GM12878 (cell line): ENCODE measurements around the gene BMF. TPM values are rescaled to one million over a fixed set of nuclear protein-coding genes. Genes with fewer than 3 reads are reported as not detected.

Source experiments
- ESRRA ChIP-seq: IDR thresholded peaks from 2 replicates; pipeline ENCODE4 v1.6.1; 2012; ENCODE audit warnings: mild to moderate bottlenecking, low read length, improper control_type of control experiment
- POLR2A ChIP-seq: IDR thresholded peaks from 2 replicates; pipeline ENCODE4 v1.6.1; 2011; ENCODE audit warnings: low read depth, mild to moderate bottlenecking, low read length
- polyA plus RNA-seq, 11 experiments: library from polyadenylated mRNA; depleted of rRNA in 4 of 11; unstranded in 6 of 11; stranded (reverse) in 5 of 11; fragments of >200 nt; fragmentation: Nextera tagmentation in 4 of 11; fragmentation: Illumina TruSeq in 1 of 11; extraction: Ambion mirVana in 4 of 11; extraction: Trizol in 1 of 11; gene quantifications; 1 replicate in 1 of 11; 2 replicates in 10 of 11; pipeline versions ENCODE4 v1.2.1 to v1.2.3, GENCODE V29; 2011 to 2016; ENCODE audit warnings: inconsistent platforms in 2 of 11, missing spikeins in 2 of 11, low read depth in 1 of 11
- total RNA-seq, 4 experiments: library from RNA; depleted of rRNA in 3 of 4; stranded (reverse); fragments of >200 nt in 3 of 4; fragmentation: Illumina TruSeq in 1 of 4; extraction: Trizol in 1 of 4; gene quantifications; 2 replicates each; pipeline versions ENCODE4 v1.2.1 to v1.2.3, GENCODE V29; 2013 to 2021

Gene BMF
- total and polyA plus RNA-seq, 10 of the 15 experiments (the other 5 are each of a cell fraction or from before 2014, with no cell fraction given): 0.82 to 34.9 (median 16.9) TPM

GRCh38 chr15:40038275-40038637 is 70.4 kb downstream of the BMF start (continued):
- TF ChIP-seq POLR2A (no peak), ESRRA (no peak)

Other genes with a start within 250 kb of the BMF start
Only the 7 nearest of the 11 such genes appear.
- 0.11 and 0.16 TPM in 2 replicates for gene GPR176, start 188.6 kb downstream of the BMF start, total RNA-seq (2014; rRNA removed)
- gene GPR176, start 188.6 kb downstream of the BMF start, total RNA-seq (2014; rRNA removed; fragmentation: Illumina TruSeq; extraction: Trizol): 0.04 and 0.05 TPM in 2 replicates
- 0.19 and 0.21 TPM in 2 replicates for gene GPR176, start 188.6 kb downstream of the BMF start, total RNA-seq (2021)
- gene GPR176, start 188.6 kb downstream of the BMF start, polyA plus RNA-seq (2011; rRNA removed): 0.03 TPM in 1 of 2 replicates, not detected in the other
- 0.22 TPM in 1 of 2 replicates, not detected in the other for gene GPR176, start 188.6 kb downstream of the BMF start, polyA plus RNA-seq (2014; fragmentation: Illumina TruSeq; extraction: Trizol)
- gene GPR176, start 188.6 kb downstream of the BMF start, polyA plus RNA-seq (2014; fragmentation: Nextera tagmentation; extraction: Ambion mirVana): under 1 TPM in 1 of 2 experiments, not detected in 1; 0.02 TPM
- 0.18 TPM in 1 of 2 replicates, not detected in the other for gene GPR176, start 188.6 kb downstream of the BMF start, polyA plus RNA-seq (2014; rRNA removed)
- under 1 TPM in 1 of 2 experiments, not detected in 1; 0.33 TPM for gene GPR176, start 188.6 kb downstream of the BMF start, polyA plus RNA-seq (2016; fragmentation: Nextera tagmentation; extraction: Ambion mirVana)
- 25.0 and 26.9 TPM in 2 replicates for gene EIF2AK4, start 174.8 kb downstream of the BMF start, total RNA-seq (2014; rRNA removed)
- gene EIF2AK4, start 174.8 kb downstream of the BMF start, total RNA-seq (2014; rRNA removed; fragmentation: Illumina TruSeq; extraction: Trizol): 26.8 and 27.6 TPM in 2 replicates
- 23.2 and 23.4 TPM in 2 replicates for gene EIF2AK4, start 174.8 kb downstream of the BMF start, total RNA-seq (2021)
- 25.7 and 28.5 TPM in 2 replicates for gene EIF2AK4, start 174.8 kb downstream of the BMF start, polyA plus RNA-seq (2011; rRNA removed)
- 28.8 and 34.1 TPM in 2 replicates for gene EIF2AK4, start 174.8 kb downstream of the BMF start, polyA plus RNA-seq (2014; fragmentation: Illumina TruSeq; extraction: Trizol)
- gene EIF2AK4, start 174.8 kb downstream of the BMF start, polyA plus RNA-seq (2014; fragmentation: Nextera tagmentation; extraction: Ambion mirVana): 10 to 100 TPM; 14.0 to 33.2 TPM
- gene EIF2AK4, start 174.8 kb downstream of the BMF start, polyA plus RNA-seq (2014; rRNA removed): 21.0 and 26.2 TPM in 2 replicates
- 10 to 100 TPM; 31.3 to 33.9 TPM for gene EIF2AK4, start 174.8 kb downstream of the BMF start, polyA plus RNA-seq (2016; fragmentation: Nextera tagmentation; extraction: Ambion mirVana)
- 273 and 320 TPM in 2 replicates for gene SRP14, start 69.7 kb downstream of the BMF start, total RNA-seq (2014; rRNA removed)
- 181 and 189 TPM in 2 replicates for gene SRP14, start 69.7 kb downstream of the BMF start, total RNA-seq (2014; rRNA removed; fragmentation: Illumina TruSeq; extraction: Trizol)
- 141 TPM in 2 replicates for gene SRP14, start 69.7 kb downstream of the BMF start, total RNA-seq (2021)
- 431 and 589 TPM in 2 replicates for gene SRP14, start 69.7 kb downstream of the BMF start, polyA plus RNA-seq (2011; rRNA removed)
- gene SRP14, start 69.7 kb downstream of the BMF start, polyA plus RNA-seq (2014; fragmentation: Illumina TruSeq; extraction: Trizol): 364 and 455 TPM in 2 replicates
- gene SRP14, start 69.7 kb downstream of the BMF start, polyA plus RNA-seq (2014; fragmentation: Nextera tagmentation; extraction: Ambion mirVana): 1,000 to 10,000 TPM; 1,041 to 1,182 TPM
- 546 and 554 TPM in 2 replicates for gene SRP14, start 69.7 kb downstream of the BMF start, polyA plus RNA-seq (2014; rRNA removed)
- 100 to 1,000 TPM; 806 to 826 TPM for gene SRP14, start 69.7 kb downstream of the BMF start, polyA plus RNA-seq (2016; fragmentation: Nextera tagmentation; extraction: Ambion mirVana)
- gene BUB1B, start 52.2 kb upstream of the BMF start, total RNA-seq (2014; rRNA removed): 78.9 and 95.3 TPM in 2 replicates
- gene BUB1B, start 52.2 kb upstream of the BMF start, total RNA-seq (2014; rRNA removed; fragmentation: Illumina TruSeq; extraction: Trizol): 92.6 and 95.4 TPM in 2 replicates
- gene BUB1B, start 52.2 kb upstream of the BMF start, total RNA-seq (2021): 71.6 and 78.4 TPM in 2 replicates
- 84.4 and 105 TPM in 2 replicates for gene BUB1B, start 52.2 kb upstream of the BMF start, polyA plus RNA-seq (2011; rRNA removed)
- gene BUB1B, start 52.2 kb upstream of the BMF start, polyA plus RNA-seq (2014; fragmentation: Illumina TruSeq; extraction: Trizol): 98.6 and 126 TPM in 2 replicates
- gene BUB1B, start 52.2 kb upstream of the BMF start, polyA plus RNA-seq (2014; fragmentation: Nextera tagmentation; extraction: Ambion mirVana): 10 to 100 TPM; 29.1 to 38.6 TPM
- 66.7 and 79.6 TPM in 2 replicates for gene BUB1B, start 52.2 kb upstream of the BMF start, polyA plus RNA-seq (2014; rRNA removed)
- 10 to 100 TPM; 73.1 to 75.6 TPM for gene BUB1B, start 52.2 kb upstream of the BMF start, polyA plus RNA-seq (2016; fragmentation: Nextera tagmentation; extraction: Ambion mirVana)
- gene PAK6, start 130.2 kb upstream of the BMF start, total RNA-seq (2014; rRNA removed): 0.40 and 1.2 TPM in 2 replicates
- 0.14 and 0.36 TPM in 2 replicates for gene PAK6, start 130.2 kb upstream of the BMF start, total RNA-seq (2014; rRNA removed; fragmentation: Illumina TruSeq; extraction: Trizol)
- 0.59 and 0.77 TPM in 2 replicates for gene PAK6, start 130.2 kb upstream of the BMF start, total RNA-seq (2021)
- gene PAK6, start 130.2 kb upstream of the BMF start, polyA plus RNA-seq (2011; rRNA removed): 0.03 and 0.07 TPM in 2 replicates
- gene PAK6, start 130.2 kb upstream of the BMF start, polyA plus RNA-seq (2014; fragmentation: Illumina TruSeq; extraction: Trizol): 0.16 and 0.25 TPM in 2 replicates
- gene PAK6, start 130.2 kb upstream of the BMF start, polyA plus RNA-seq (2014; fragmentation: Nextera tagmentation; extraction: Ambion mirVana): under 1 TPM in 1 of 2 experiments, not detected in 1; 0.07 TPM
- gene PAK6, start 130.2 kb upstream of the BMF start, polyA plus RNA-seq (2014; rRNA removed): 0.92 and 1.3 TPM in 2 replicates
- under 1 TPM in 1 of 2 experiments, not detected in 1; 0.27 TPM for gene PAK6, start 130.2 kb upstream of the BMF start, polyA plus RNA-seq (2016; fragmentation: Nextera tagmentation; extraction: Ambion mirVana)
- not detected in 2 replicates for gene ANKRD63, start 174.2 kb upstream of the BMF start, total RNA-seq (2014; rRNA removed)
- gene ANKRD63, start 174.2 kb upstream of the BMF start, total RNA-seq (2014; rRNA removed; fragmentation: Illumina TruSeq; extraction: Trizol): not detected in 2 replicates
- not detected in 2 replicates for gene ANKRD63, start 174.2 kb upstream of the BMF start, total RNA-seq (2021)
- gene ANKRD63, start 174.2 kb upstream of the BMF start, polyA plus RNA-seq (2011; rRNA removed): not detected in 2 replicates
- not detected in 2 replicates for gene ANKRD63, start 174.2 kb upstream of the BMF start, polyA plus RNA-seq (2014; fragmentation: Illumina TruSeq; extraction: Trizol)
- not detected for gene ANKRD63, start 174.2 kb upstream of the BMF start, polyA plus RNA-seq (2014; fragmentation: Nextera tagmentation; extraction: Ambion mirVana)
- not detected in 2 replicates for gene ANKRD63, start 174.2 kb upstream of the BMF start, polyA plus RNA-seq (2014; rRNA removed)
- not detected for gene ANKRD63, start 174.2 kb upstream of the BMF start, polyA plus RNA-seq (2016; fragmentation: Nextera tagmentation; extraction: Ambion mirVana)
- 18.5 and 25.2 TPM in 2 replicates for gene PLCB2, start 199.1 kb upstream of the BMF start, total RNA-seq (2014; rRNA removed)
- 13.2 and 13.9 TPM in 2 replicates for gene PLCB2, start 199.1 kb upstream of the BMF start, total RNA-seq (2014; rRNA removed; fragmentation: Illumina TruSeq; extraction: Trizol)
- gene PLCB2, start 199.1 kb upstream of the BMF start, total RNA-seq (2021): 33.8 and 39.4 TPM in 2 replicates
- gene PLCB2, start 199.1 kb upstream of the BMF start, polyA plus RNA-seq (2011; rRNA removed): 0.88 and 1.2 TPM in 2 replicates
- 17.4 and 24.7 TPM in 2 replicates for gene PLCB2, start 199.1 kb upstream of the BMF start, polyA plus RNA-seq (2014; fragmentation: Illumina TruSeq; extraction: Trizol)
- 1 to 10 TPM; 1.3 to 2.4 TPM for gene PLCB2, start 199.1 kb upstream of the BMF start, polyA plus RNA-seq (2014; fragmentation: Nextera tagmentation; extraction: Ambion mirVana)
- 32.6 and 34.4 TPM in 2 replicates for gene PLCB2, start 199.1 kb upstream of the BMF start, polyA plus RNA-seq (2014; rRNA removed)
- gene PLCB2, start 199.1 kb upstream of the BMF start, polyA plus RNA-seq (2016; fragmentation: Nextera tagmentation; extraction: Ambion mirVana): 1 to 10 TPM; 6.9 to 7.4 TPM